Neuron (in vitro differentiated cells): ENCODE data around the gene CYP1B1.

ENCODE experiments used
- H2AFZ ChIP-seq: one replicate; pipeline ENCODE4 v1.6.1; 2013; ENCODE audit warnings: low read depth, mild to moderate bottlenecking, inconsistent platforms, low read length, moderate library complexity
- H3K27me3 ChIP-seq: one replicate; pipeline ENCODE4 v1.6.1; 2013; ENCODE audit warnings: low read length; ENCODE audit not compliant: insufficient read depth
- H3K36me3 ChIP-seq: one replicate; pipeline ENCODE4 v1.6.1; 2013; ENCODE audit warnings: low read length; ENCODE audit not compliant: insufficient read depth
- H3K4me1 ChIP-seq: one replicate; pipeline ENCODE4 v1.6.1; 2013; ENCODE audit warnings: low read length; ENCODE audit not compliant: insufficient read depth
- H3K4me3 ChIP-seq: 2 replicates; pipeline ENCODE4 v1.5.1; 2013; ENCODE audit warnings: mild to moderate bottlenecking, low read length, moderate library complexity
- H3K9me3 ChIP-seq: one replicate; pipeline ENCODE4 v1.6.1; 2013; ENCODE audit warnings: low read length

CYP1B1 gene

DNA sequence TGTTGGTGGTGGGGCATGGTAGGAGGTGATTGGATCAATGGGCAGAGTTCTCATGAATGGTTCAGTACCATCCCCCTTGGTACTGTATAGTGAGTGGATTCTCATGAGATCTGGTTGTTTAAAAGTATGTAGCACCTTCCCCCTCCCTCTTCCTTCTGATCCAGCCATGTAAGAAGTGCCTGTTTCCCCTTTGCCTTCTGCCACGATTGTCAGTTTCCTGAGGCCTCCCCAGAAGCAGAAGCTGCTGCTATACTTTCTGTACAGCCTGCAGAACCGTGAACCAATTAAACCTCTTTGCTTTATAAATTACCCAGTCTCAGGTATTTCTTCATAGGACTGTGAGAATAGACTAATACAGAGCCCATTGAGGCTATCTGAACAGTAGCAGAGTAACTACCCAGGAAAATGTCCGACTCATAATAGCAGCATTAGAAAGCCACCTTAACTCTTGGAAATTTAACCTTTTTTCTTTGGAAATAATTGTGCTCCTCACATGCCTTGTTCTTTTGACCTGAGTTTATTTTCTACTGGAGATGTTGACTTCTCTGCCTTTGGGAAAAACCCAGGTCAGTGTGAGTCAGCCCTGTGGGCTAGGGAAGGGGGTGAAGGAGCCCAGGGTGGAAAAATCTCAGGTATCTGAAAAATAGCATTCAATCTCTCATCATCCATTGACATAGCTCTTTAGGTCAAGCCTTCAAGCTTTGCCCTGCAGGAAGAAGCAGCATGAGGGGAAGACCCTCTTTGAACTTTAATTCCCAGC lies 18.1 kb downstream of the CYP1B1 start:
- Histone ChIP-seq H3K9me3 (no peaks in the 10 kb centered on the region), H3K4me1 (no peaks in the 10 kb centered on the region), H3K36me3 (no peaks in the 10 kb centered on the region), H3K4me3 (no peak overlapping the region), H3K27me3 (no peaks in the 10 kb centered on the region), H2AFZ (no peak overlapping the region)

DNA sequence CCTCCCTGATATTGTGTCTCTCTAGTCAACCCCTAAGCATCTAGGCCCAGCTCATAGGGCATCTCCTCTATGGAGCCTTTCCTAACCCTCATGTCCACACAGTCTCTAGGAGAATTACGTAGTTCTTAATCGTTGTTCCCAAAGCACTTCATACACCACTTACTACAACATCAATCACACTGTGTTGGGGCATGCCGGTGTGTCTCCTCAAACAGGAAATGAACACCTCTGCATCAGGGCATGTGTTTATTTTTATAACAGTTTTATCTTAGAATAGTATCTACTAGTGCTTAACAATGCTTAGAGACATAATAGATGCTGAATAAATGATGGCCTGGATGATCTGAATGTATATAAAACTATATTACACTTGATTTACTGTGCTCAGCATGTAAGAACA lies 19.7 kb downstream of the CYP1B1 start:
- no peak overlapping the region for H3K4me3 ChIP-seq
- H2AFZ ChIP-seq, result no peak overlapping the region
- no peaks in the 10 kb centered on the region for H3K27me3 ChIP-seq

DNA sequence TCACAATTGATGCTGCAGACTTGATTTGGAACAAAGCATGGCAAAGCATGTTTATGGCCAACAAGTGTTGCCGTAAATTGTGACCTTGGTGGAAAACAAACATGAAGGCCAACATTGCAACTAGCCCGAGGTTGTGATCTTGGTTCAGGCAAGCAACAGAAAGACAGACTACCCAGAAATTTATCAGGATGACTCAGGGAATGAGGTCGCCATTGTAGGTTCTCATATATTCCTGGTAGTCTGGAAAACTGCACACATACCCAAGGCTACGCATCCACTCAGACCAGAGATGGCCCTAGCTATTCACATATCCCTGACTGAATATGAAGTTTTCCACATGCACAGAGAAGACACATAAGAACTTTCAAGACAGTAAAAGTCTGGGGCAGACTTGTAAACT lies 30.1 kb downstream of the CYP1B1 start:
- H3K4me1 ChIP-seq, result no peaks in the 10 kb centered on the region
- no peak overlapping the region for H3K4me3 ChIP-seq
- H2AFZ ChIP-seq, result no peak overlapping the region
- H3K27me3 ChIP-seq, result no peaks in the 10 kb centered on the region
- H3K36me3 ChIP-seq, result no peaks in the 10 kb centered on the region
- no peaks in the 10 kb centered on the region for H3K9me3 ChIP-seq

More for the DNA sequence above, 19.7 kb downstream of the CYP1B1 start:
- H3K4me1 ChIP-seq, result no peaks in the 10 kb centered on the region
- no peaks in the 10 kb centered on the region for H3K36me3 ChIP-seq
- H3K9me3 ChIP-seq, result no peaks in the 10 kb centered on the region

DNA sequence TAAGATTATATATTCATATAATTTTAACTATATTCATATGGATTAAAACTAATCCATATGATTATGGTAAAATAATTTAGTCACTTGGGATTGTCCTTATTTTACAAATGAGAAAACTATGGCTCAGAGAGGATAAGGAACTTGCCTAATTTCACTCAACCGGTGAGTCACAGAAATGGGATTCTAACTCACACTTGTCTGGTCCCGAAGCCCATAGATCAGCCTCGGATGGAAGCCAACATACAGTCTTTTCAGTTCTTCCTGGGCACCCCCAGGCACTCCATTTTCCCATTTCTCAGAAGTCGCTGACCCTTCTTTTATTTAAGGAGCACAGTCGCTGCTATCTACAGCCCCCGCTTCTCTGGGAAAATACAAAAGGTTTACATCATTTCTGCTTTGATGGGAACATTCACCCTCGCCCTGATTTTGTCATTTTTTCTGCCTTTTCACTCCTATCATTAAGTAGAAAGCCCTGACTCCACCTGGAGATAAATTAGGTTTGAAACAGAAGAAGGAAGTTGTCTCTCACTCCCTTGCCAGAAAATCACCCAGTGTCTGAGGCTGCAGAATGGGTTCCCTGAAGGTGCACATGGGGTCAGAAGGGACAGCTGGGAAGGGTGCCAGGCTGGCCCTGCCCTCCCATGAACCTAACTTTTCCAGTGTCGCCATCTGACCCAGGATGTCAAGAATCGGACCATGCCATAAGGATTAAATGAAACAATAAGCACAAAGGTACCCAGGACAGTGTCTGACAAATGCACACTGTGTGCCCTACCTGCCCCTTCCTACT lies 36.6 kb downstream of the CYP1B1 start:
- no peak overlapping the region for H2AFZ ChIP-seq
- no peaks in the 10 kb centered on the region for H3K27me3 ChIP-seq
- H3K36me3 ChIP-seq, result no peaks in the 10 kb centered on the region
- H3K4me3 ChIP-seq, result no peak overlapping the region
- H3K4me1 ChIP-seq, result peaks cover 10% of the 10 kb centered on the region
- no peaks in the 10 kb centered on the region for H3K9me3 ChIP-seq

- Histone ChIP-seq H3K4me1 (peaks cover 10% of the 10 kb centered on the region), H3K4me3 (no peak overlapping the region), H2AFZ (peak overlapping the region; percentile 3), H3K36me3 (no peaks in the 10 kb centered on the region), H3K27me3 (no peaks in the 10 kb centered on the region), H3K9me3 (no peaks in the 10 kb centered on the region)
These were observed 37.3 kb downstream of the CYP1B1 start for GRCh38 chr2:38038682-38039081.

- Histone ChIP-seq H3K27me3 (no peaks in the 10 kb centered on the region), H3K4me3 (peak overlapping the region; percentile 13), H3K9me3 (no peaks in the 10 kb centered on the region), H3K4me1 (peaks cover 10% of the 10 kb centered on the region), H3K36me3 (no peaks in the 10 kb centered on the region), H2AFZ (peak overlapping the region; percentile 3)
These were observed 38.0 kb downstream of the CYP1B1 start for GRCh38 chr2:38037757-38038621.

DNA sequence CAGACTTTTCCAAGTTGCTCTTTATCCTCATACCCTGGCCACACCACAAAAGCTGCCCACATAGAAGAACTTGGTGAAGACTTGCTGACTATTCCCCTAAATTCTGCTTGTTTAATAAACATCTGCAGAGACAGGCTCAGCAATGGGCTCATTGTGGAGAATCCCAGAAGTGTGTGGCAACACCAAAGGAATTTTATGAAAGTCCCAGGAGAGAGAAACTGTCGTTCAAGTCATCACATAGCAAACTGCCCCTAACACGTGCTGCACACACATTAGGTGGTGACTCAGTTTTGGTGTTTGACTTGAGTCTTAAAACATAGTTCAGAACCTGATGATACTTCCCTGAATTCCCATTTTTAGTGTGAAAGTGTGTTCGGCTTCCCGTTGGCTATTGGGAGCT lies 38.6 kb downstream of the CYP1B1 start:
- no peaks in the 10 kb centered on the region for H3K36me3 ChIP-seq
- H3K27me3 ChIP-seq, result no peaks in the 10 kb centered on the region
- H2AFZ ChIP-seq, result no peak overlapping the region
- no peak overlapping the region for H3K4me3 ChIP-seq
- no peaks in the 10 kb centered on the region for H3K9me3 ChIP-seq
- peaks cover 10% of the 10 kb centered on the region for H3K4me1 ChIP-seq

- no peaks in the 10 kb centered on the region for H3K27me3 ChIP-seq
- no peaks in the 10 kb centered on the region for H3K36me3 ChIP-seq
- no peak overlapping the region for H3K4me3 ChIP-seq
- H3K4me1 ChIP-seq, result peaks cover 10% of the 10 kb centered on the region
- H3K9me3 ChIP-seq, result no peaks in the 10 kb centered on the region
- no peak overlapping the region for H2AFZ ChIP-seq
These were observed 40.0 kb downstream of the CYP1B1 start for GRCh38 chr2:38035968-38036367.

DNA sequence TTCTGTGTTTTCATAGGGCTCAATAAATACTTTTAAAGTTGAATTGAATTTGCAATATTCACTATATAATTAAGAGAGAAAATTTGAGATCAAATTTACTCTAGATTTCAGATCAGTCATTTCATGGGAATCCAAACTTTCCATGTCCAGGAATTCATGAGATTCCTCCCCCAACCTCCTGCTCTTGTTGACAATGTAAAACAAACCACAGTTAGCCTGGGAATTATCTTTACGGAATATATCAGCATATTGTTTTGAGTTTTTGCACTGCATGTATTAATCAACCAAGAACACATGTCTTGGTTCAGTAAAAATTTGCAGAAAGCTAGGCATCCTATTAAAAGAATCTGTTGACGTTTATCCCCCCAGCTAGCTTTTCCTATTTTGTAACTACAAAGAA lies 42.3 kb downstream of the CYP1B1 start:
- Histone ChIP-seq H3K36me3 (no peaks in the 10 kb centered on the region), H3K4me3 (no peak overlapping the region), H3K27me3 (no peaks in the 10 kb centered on the region), H3K4me1 (peaks cover 6% of the 10 kb centered on the region), H3K9me3 (no peaks in the 10 kb centered on the region), H2AFZ (no peak overlapping the region)

DNA sequence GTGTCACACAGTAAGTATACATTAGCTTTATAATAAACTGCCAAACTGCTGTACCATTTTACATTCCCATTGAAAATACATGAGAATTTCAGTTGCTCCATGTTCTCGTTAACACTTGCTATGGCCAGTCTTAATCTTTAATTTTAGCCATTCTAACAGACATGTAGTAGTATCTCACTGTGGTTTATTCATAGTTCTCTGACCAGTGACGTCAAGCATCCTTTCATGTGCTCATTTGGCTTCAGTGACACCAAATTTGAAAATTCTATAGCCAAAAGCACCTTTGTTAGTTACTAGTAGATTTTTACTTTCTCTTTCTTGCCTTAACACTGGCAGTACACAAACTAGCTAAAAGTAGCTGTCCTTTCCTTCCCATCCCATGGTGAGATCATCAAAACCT lies 43.0 kb downstream of the CYP1B1 start:
- H3K9me3 ChIP-seq, result no peaks in the 10 kb centered on the region
- no peaks in the 10 kb centered on the region for H3K36me3 ChIP-seq
- H3K4me1 ChIP-seq, result peaks cover 4% of the 10 kb centered on the region
- H3K27me3 ChIP-seq, result no peaks in the 10 kb centered on the region
- H3K4me3 ChIP-seq, result no peak overlapping the region
- no peak overlapping the region for H2AFZ ChIP-seq

- Histone ChIP-seq H3K27me3 (no peaks in the 10 kb centered on the region), H2AFZ (no peak overlapping the region), H3K4me1 (no peaks in the 10 kb centered on the region)
These were observed 45.2 kb downstream of the CYP1B1 start for GRCh38 chr2:38030635-38031355.

DNA sequence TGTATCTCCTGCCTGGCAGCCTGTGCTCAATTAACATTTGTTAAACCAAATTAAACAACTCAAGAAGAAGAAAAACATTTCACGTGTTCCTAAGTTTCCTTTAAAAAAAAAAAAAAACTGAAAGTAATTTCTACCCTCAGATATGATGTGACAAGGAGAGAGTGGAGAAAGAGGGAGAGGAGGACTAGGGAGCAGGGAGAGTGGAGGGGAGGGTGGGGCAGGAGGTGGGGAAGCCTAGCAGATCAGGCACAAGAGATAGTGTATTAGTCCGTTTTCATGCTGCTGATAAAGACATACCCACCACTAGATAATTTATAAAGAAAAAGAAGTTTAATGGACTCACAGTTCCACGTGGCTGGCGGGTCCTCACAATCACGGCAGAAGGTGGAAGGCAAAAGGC lies 46.4 kb downstream of the CYP1B1 start:
- no peak overlapping the region for H3K4me3 ChIP-seq
- H2AFZ ChIP-seq, result no peak overlapping the region
- no peaks in the 10 kb centered on the region for H3K9me3 ChIP-seq
- no peaks in the 10 kb centered on the region for H3K27me3 ChIP-seq
- no peaks in the 10 kb centered on the region for H3K4me1 ChIP-seq
- no peaks in the 10 kb centered on the region for H3K36me3 ChIP-seq

More at GRCh38 chr2:38030635-38031355, 45.2 kb downstream of the CYP1B1 start:
- no peaks in the 10 kb centered on the region for H3K36me3 ChIP-seq
- no peak overlapping the region for H3K4me3 ChIP-seq
- H3K9me3 ChIP-seq, result no peaks in the 10 kb centered on the region
